Activated CD4-positive, alpha-beta T cell treated with anti-CD3 and anti-CD28 coated beads for 24 hours (primary cell): ENCODE measurements around the gene PTPRA.
"Not testable (repeated sequence)": the region's sequence is repeated elsewhere in the genome, so short reads cannot be mapped to it uniquely, and the experiment has no call there.

Experiments
- DNase-seq, 2 donors: peaks; one replicate each; pipeline ENCODE4 v3.0.0-alpha.2; 2020; ENCODE audit warnings: low read depth in 2 of 2

PTPRA gene

GRCh38 chr20:3073251-3073643, 200.0 kb downstream of the PTPRA start:
- not testable (repeated sequence) for DNase-seq

- DNase-seq: no peak
Measured at GRCh38 chr20:3074812-3075211, 201.5 kb downstream of the PTPRA start.

GRCh38 chr20:3075315-3075714, 202.0 kb downstream of the PTPRA start:
- not testable (repeated sequence) for DNase-seq

- DNase-seq: no peak
Measured at GRCh38 chr20:3077618-3078134, 204.4 kb downstream of the PTPRA start.

- DNase-seq: no peak
Measured at GRCh38 chr20:3080939-3081388, 207.7 kb downstream of the PTPRA start.

- DNase-seq: no peak
Measured at GRCh38 chr20:3081641-3082040, 208.4 kb downstream of the PTPRA start.

- no peak for DNase-seq
Measured at GRCh38 chr20:3082306-3082951, 209.1 kb downstream of the PTPRA start.

GRCh38 chr20:3082955-3083952, 210.0 kb downstream of the PTPRA start:
- no peak for DNase-seq

- no peak for DNase-seq
Measured at GRCh38 chr20:3084283-3084985, 211.2 kb downstream of the PTPRA start, which contains the start of gene AVP. Gene AVP (minus strand): TSS chr20:3084724. CDS start chr20:3084674, 50 bp downstream.

- DNase-seq: no peak
Measured at GRCh38 chr20:3084986-3085360, 211.7 kb downstream of the PTPRA start.

GRCh38 chr20:3085571-3086072, 212.3 kb downstream of the PTPRA start:
- no peak for DNase-seq

- no peak for DNase-seq
Measured at GRCh38 chr20:3088031-3088430, 214.8 kb downstream of the PTPRA start.
